GM18520 (cell line): ENCODE results near the gene TOM1L1.

ENCODE experiments used
- ATAC-seq: cut with Tn5 transposase; IDR thresholded peaks from one replicate; pipeline ENCODE4 v1.9.1; 2021; ENCODE audit not compliant: unreplicated experiment

The TOM1L1 gene

DNA sequence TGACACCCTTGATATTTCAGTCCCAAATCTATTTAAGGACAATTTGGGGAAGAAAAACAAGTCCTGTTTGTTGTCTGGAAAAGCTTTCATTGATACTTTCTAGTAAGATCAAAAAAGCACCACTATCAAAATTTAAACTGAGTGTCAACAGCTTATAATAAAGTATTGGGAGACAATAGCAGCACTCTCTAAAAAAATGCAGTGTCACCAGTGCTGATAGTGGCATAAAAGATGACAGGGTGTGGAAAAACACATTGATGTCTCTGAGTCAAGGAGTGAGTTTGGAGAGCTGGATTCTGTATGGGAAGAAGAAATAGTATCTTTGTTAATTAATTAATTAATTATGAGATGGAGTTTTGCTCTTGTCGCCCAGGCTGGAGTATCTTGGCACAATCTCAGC, 8.3 kb upstream of the TOM1L1 start:
- ATAC-seq: no peak

- ATAC-seq: no peak
Measured at GRCh38 chr17:54898576-54898975, 2.1 kb upstream of the TOM1L1 start.

DNA sequence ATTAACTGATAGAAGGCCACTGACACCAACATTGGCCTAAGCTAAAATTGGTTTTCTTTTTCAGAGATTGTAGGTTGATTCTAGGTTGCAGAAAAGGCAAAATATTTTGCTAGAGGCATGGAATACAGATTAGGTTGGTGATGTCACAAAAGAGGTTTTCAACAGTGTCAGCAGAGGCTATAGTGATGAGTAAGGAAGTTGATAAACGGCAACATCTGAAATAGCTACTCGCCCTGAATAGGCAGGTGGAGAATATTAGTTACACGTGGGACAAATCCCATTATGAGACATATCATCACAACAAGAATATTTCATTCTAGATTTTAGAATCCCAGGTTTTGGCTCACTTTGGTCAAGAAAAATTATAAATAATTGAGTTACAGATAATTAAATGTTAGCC, 1.5 kb upstream of the TOM1L1 start:
- ATAC-seq: no peak

DNA sequence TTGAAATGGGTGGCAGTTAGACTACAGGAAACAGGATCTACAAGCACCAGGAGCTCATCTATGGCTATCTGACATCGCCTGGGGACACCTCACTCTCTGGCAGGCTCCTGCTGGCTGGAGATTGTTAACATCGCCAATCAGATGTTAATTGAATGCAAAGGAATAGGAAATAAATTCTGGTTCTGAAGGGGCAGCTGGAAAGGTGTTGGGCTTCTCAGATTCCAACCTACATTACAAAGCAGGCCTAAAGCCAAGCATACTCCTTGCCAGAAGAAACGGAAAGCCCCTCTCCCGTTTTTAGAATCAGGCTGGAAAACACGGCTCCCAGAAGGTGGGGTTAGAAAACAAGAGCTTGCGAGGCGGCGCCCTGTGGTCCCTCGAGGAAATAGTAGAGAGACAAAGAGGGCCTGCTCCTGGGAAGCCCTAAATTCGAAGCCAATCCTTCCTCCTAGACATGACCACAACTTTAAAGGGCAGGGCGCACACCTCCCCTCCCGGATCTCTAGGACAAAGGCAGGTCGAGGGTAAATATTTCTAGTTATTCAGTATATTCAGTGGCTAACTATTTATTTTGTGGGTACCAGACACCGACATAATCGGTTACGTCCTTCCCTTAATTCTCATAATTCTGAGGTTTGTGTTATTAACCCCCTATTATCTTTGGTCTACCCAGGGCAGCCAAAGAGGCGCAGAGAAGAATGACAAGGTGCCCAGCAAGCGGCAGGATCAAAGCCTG, 763 bp upstream of the TOM1L1 start:
- ATAC-seq: no peak

DNA sequence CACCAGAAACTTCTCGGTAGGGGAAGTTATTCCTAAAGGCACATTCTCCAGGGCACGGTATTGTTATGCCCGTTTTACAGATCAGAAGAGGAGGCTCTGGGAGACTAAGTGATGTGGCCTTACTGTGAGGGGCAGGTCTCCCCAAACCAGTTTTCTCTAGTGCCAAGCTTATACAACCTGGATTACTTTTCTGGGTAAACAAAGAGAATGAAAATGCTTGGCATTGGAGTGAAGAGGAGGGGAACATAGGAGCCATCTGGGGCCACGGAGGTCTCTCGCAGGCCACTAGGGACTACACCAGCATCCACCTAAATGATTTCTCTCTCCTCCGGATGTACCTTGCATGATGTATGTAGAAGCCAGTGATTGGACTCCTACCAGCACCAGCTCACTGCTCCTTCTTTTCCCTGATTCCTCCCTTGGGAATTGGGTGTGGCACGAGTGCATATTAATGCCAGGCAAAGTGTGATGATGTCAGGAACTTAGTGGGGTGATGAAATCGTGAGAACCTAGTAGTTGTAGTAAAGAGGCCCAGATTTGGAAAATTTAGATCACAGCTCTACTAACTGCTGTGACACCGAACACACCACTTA, 674 bp downstream of the TOM1L1 start:
- ATAC-seq: no peak

- no peak for ATAC-seq
Measured at GRCh38 chr17:54902017-54902416, 1.4 kb downstream of the TOM1L1 start.

GRCh38 chr17:54902611-54903010, 2.0 kb downstream of the TOM1L1 start:
- no peak for ATAC-seq

- no peak for ATAC-seq
Measured at GRCh38 chr17:54903375-54903774, 2.7 kb downstream of the TOM1L1 start.

- ATAC-seq: no peak
Measured at GRCh38 chr17:54906683-54907082, 6.0 kb downstream of the TOM1L1 start.

DNA sequence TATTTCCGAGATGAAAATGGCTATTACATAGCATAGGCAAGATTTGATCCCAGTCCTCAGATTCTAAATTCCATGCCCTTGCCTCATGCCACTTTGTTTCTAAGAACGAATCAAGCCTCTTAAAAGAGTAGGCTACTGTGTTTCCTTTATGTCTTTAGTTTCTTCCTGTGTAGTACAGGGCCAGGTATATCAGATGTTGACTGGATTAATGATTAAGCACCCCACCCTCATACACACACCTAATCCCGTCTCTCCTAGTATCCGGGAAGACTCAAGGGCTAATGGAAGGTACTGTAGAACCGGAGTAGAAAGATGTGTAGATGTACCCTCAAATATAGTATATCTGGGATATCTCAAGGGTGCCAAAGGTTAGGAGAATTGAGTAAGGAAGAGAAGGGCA, 6.7 kb downstream of the TOM1L1 start:
- no peak for ATAC-seq

GRCh38 chr17:54909766-54910165, 9.1 kb downstream of the TOM1L1 start:
- no peak for ATAC-seq

GRCh38 chr17:54916721-54917120, 16.1 kb downstream of the TOM1L1 start:
- ATAC-seq: no peak

DNA sequence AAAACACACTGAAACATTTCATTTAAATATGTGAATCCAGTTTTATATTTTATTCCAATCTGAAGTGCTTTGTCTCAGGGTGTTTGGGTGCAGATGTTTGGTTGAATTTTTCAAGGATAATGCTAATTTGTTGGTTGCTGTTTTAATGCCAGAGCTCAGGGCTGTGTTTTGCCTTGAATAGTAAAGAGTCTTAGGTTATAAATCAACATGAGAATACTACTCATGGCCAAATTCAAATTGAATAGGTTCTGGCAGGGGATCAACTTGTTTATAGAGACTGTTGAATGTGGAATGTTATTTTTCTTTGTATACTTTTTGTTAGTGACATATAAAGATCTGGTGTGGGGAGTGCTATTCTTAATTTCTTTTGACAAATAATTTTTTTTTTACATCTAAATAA, 18.8 kb downstream of the TOM1L1 start:
- ATAC-seq: no peak

DNA sequence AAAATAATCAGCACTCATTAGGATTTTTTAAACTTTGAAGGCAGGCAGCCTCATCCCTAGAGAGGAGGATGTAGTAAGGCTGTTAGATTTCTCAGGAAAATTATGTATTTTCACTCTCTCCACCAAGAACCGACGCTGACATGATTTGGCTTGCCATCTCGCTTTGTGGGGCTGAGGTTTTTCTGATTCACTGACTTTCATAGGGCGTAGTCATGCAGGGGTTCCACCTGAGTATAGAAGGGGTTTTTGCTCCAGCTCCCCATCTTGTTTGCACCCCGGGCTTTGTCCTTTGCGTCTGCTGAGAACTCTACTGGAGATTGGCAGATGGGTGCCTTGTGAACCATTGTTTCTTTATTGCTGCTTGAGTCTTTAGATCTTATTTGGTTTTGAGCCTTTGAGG, 20.2 kb downstream of the TOM1L1 start:
- no peak for ATAC-seq

GRCh38 chr17:54924405-54924804, 23.8 kb downstream of the TOM1L1 start:
- ATAC-seq: no peak

- ATAC-seq: no peak
Measured at GRCh38 chr17:54927525-54927924, 26.9 kb downstream of the TOM1L1 start.

GRCh38 chr17:54932711-54933110, 32.1 kb downstream of the TOM1L1 start:
- ATAC-seq: no peak

DNA sequence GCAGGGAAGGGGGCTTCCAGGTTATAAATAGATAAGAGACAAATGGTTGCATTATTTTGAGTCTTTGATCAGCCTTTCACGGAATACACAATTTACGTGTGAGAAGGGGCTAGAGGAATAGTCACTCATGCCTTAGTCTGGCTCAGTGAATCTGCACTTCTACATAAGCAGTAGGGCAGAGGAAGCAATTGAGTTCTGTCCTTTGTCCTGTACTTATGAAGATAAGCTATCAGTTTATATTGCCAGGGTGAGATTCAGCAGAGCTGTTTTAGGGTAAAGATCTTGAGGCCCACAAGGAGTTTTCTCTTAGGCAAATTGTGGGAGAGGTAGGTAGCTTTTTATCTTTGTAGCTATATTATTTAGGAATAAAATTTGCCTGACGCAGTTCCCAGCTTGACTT, 33.3 kb downstream of the TOM1L1 start:
- no peak for ATAC-seq

DNA sequence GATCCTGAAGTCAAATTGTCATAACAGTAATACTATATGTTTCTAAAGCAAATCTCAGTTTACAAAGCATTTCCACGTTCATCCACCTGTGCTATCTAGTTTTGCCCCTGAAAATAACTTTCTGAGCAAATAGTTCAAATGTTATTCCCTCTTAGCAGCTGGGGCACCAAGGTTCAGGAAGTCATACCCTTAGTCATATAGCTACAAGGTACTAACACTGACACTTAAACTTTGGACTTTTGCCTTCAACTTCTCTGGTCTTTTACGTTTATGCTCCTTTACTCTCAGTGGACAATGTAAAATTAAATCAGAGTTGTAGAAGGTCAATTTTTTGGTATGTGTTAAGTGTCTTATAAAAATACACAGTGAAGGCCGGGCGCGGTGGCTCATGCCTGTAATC, 34.8 kb downstream of the TOM1L1 start:
- ATAC-seq: no peak

GRCh38 chr17:54937018-54937417, 36.4 kb downstream of the TOM1L1 start:
- ATAC-seq: no peak

- no peak for ATAC-seq
Measured at GRCh38 chr17:54937426-54937825, 36.8 kb downstream of the TOM1L1 start.

DNA sequence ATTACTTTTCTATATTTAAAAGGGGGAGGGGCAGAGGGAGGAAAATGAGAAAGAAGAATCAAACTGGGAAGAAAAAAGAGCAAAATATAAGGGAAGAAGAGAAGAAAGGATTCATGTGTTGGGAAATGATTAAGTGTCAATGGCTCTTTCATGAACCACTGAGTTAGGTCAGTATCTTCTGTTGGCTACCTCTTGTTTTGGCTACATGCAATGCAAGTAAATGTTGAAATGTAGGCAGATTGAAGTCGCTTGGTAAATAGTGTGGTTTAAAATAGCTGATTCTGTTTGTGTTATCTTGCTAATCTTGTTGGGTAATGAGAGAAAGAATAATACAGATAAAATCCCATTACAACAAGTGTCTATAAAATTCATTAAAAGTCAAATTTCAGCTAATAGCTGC, 40.6 kb downstream of the TOM1L1 start:
- no peak for ATAC-seq

DNA sequence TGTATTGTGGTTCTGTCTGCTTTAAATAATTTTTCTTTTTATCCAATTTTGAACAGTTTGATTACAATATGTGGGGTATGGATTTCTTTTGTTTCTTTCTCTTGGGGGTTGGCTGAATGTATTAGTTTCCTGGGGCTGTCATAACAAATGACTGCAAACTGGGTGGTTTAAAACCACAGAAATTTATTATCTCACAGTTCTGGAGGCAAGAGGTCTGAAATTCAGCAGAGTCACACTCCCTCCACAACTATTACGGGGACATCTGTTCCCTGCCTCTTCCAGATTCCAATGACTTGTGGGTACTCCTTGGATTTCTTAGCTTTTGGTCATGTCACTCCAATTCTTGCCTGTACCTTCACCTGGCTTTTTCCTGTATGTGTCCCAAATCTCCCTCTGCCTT, 44.1 kb downstream of the TOM1L1 start:
- no peak for ATAC-seq
